Stimulated activated CD4-positive, alpha-beta T cell treated with anti-CD3 and anti-CD28 coated beads, TNF-alpha, amount 100 ng/mL, for 1 hour (primary cell): Measurements from ENCODE around the gene TNRC6B.

ENCODE experiments used
- DNase-seq, 3 donors: peaks; one replicate each; pipeline ENCODE4 v3.0.0-alpha.2; 2020; ENCODE audit warnings: low read depth in 3 of 3, low spot score in 1 of 3

Gene TNRC6B

DNA sequence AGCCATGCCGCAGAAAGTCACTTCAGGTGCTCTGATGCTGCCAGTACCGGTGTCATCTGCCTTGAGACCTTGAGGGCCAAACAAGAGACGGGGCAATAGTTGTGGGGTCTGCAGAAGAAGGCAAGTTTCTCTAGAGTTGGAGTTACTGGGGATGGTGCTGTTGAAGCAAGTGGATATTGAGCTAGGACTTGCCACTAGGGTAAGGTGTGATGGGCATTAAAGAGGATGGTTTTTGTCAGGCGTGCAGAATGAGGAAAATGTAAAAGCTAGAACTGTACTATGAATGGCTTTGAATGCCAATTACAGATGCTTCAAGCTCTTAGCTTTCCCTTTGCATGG, 61.6 kb downstream of the TNRC6B start:
- no peak for DNase-seq

DNA sequence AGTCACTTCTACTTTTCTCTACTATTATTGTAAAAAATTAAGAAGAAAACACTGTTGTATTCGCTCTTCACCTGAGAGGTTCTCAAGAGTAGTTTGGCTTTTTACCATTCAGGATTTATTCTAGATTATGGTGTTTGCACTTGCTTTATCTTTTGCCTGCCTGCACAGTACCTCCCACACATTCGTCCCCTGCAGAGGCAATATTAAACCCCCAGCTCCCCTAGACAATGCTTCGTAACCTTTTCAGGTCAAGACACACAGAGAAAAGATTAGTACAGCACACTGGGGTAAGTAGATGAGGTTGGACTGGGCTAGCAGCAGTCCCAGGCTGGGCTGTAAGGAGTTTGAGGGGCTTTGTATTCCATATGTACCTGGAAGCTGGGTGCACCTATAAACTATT, 62.4 kb downstream of the TNRC6B start:
- no peak for DNase-seq

DNA sequence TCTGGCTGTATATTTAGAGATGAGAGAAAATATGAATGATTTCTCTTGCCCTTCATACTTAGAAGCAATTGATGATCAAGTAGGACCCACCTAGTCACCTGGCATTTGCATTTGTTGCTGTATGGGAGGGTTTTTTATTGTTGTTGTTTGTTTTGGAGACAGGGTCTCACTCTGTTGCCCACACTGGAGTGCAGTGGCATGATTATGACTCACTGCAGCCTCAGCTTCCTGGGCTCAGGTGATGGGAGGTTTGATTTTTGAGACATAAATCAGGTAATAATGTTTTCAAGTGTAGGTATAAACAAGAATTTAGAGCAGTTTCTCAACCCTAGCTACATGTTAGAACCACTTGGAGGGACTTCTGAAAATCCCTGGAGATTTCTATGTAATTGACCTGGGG, 63.0 kb downstream of the TNRC6B start:
- no peak for DNase-seq

DNA sequence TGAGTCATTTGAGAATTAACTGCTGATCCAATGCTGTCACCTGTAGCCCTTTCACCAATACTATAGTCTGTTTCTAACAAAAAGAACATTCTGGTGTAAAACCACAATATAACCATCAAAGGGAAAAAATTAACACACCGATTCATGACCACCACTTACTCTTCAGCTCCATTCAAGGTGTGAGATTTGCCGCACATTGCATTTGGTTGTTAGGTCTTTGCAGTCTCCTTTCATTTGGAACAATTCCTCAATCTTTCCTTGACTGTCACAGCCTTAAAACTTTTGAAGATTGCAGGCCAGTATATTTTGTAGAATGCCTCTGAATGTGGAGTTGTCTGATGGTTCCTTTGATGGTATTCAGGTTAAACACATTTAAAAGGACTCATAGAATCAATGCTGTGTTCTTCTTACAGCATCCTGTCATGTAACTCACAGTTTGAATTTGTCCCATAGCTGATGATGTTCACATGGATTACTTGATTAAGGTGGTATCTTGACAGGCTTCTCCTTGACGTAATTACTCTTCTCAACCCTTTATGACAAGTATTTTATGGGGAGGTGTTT, 63.6 kb downstream of the TNRC6B start:
- DNase-seq = no peak

DNA sequence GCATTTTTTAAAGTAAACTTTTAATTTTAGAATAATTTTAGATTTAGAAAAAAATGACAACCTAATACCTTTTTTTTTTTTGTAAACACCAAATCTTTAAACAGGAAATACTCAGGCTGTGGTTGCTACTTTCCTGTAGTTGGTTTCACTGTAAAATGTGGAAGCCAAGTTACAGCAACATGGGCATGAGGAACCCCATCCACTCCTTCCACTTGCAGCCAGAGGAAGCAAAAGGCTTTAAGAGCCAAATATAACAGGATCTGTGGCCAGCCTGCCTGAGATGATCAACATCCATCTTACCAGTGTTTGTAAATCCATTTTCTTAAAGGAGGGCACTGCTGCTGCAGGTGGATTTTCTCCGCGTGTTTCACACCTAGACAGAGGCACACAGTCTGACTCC, 66.2 kb downstream of the TNRC6B start:
- no peak for DNase-seq

DNA sequence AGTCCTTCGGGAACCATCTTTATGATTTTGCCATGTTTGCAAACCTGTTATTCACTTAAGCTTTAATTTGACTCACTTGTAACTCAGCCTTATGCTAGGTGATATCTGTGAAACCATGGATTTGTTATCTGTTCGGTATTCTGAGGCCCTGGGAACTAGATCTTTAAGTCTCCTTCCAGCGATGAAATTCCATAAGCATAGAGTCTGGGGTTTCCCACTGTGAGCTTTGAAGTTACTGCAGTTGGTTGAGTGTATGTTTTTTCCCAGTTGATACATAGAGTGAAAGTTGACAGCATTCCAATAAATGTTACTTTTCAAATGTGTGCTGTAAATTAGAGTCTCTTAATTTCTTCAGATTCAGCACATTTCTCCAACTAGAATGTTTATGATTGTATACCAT, 66.9 kb downstream of the TNRC6B start:
- DNase-seq = no peak

DNA sequence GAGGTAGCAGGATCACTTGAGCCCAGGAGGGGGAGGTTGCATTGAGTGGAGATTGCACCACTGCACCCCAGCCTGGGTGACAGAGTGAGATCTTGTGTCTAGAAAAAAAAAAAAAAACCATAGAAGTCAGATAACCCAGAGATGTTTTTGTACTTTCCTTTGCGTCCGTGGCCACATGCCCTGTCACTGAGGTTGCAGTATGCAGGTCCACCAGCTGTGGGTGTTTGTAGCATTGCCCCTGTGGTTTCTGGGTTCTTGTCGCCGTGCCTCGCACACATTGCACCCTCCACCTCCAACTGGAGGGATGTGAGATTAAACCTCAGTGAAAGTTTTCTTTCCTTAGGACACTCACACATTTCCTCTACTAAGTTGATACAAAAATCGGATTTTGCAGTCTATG, 70.3 kb downstream of the TNRC6B start:
- no peak for DNase-seq

DNA sequence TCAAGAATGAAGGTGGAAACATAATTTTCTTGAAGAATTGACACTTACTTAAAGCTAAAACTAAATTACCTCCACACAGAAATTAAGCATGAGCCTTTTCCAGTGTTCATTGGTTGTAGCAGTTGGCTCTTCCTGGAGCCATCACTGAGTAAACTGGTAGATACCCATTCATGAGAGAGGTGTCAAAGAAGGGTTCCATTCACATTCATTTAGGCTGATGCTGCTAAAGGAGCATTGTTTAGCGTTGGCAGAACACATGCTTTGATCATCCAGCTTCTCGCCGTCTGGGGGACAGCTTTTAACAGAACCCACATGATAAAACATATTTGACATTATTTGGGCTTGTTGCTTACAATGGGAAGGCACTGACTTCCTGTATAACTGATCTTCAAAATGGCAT, 71.6 kb downstream of the TNRC6B start:
- DNase-seq = no peak

DNA sequence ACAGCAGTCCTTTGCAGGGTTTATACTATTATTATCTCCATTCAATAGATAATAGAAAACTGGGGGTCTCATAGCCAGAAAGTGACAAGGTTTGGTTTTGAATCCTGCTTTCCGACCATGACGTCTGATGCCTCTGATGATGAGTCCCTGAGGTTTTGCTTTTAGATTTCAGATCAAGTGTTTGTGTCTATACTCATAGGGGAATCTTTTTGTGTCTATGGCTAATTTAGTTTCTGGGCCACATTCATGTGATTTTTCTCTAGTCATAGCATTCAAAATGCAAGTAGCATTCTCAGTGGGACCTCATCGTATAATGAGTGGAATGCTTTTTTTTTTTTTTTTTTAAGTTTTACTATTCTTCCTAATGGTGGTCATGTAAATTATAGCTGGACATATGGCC, 72.9 kb downstream of the TNRC6B start:
- no peak for DNase-seq

DNA sequence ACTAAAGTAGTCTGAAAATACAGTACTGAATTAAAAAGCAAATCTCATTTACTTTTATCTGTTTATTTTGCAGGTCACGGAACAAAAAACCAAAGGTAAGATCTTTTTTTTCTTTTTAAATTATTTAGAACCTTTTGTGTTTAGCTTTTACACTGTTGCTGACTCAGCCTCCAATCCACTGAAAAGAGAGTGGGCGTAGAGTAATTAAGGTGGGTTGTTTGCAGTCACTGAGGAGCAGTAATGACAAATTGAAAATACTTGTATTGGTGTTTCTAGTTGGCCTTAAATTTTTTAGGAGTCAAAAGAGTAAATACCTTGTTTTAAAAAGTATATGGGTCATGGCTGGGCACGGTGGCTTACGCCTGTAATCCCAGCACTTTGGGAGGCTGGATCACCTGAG, 73.4 kb downstream of the TNRC6B start:
- no peak for DNase-seq

DNA sequence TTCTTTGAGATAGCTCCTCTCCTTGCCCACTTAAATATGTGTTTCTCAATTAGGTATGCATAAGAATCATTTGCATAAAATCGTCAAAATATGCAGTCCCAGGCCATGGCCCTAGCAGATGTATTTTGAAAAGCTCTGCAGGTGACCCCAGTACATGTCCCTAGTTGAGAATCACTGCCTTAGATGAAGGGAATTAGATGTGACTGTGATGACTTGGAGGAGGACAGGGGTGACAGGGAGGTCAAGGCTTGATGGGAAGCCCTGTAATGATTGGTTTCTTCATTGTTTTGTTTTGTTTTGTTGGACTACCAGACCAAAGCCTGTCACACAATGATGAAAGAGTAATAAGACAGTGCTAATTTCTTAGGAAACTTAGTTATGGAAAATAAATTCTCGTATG, 74.4 kb downstream of the TNRC6B start:
- no peak for DNase-seq

DNA sequence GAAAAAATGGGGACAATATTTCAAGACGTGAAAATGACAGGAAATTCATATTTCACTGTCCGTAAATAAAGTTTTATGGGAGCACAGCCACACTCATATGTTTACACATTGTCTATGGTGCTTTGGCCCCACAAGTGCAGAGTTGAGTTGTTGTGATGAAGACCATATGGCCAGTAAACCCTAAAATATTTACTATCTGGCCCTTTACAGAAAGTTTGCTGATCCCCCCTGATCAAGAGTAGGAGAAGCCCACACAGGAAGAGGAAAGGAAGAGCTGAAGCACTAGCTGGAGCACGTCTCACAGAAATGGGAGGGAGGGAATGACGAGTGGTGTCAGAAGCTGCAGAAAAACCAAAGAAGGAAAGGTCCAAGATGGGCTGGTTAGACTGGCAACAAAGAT, 78.8 kb downstream of the TNRC6B start:
- DNase-seq = no peak

DNA sequence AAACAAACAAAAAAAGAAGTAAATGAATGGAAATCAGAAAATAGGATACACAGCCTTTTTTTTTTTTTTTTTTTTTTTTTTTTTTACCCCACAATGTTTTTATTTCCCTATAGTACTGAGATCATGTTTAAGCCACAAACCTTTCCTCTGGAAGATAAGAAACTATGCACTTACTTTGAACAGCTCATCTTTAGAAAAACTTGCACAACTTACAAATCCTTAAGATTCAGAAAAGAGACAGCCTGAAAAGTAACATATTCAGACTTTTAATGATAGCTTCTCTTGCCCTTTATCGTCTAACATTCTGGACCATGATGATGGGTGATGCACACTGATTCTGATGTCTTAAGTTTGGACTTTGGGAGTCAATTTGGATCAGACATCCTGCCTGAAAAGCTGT, 80.3 kb downstream of the TNRC6B start:
- DNase-seq = no peak

DNA sequence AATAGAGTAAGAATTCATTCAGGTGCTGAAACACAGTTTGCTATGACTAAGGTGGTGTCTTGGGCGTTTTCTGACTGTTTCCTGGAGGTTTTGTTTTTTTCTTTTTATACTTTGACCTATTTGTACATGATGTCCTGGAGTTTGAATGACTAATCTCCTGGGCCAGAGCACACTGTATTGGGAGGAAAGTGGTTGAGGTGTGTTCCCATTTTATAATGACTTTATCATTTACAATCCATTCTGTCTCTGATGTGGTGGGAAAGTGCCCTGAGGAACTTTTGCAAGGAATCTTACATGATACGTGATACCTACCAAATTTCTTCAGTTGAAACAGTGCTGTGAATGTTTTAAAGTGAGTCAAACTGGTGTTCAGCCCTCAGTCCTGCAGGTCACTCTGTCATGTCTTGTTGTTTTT, 80.8 kb downstream of the TNRC6B start:
- no peak for DNase-seq

DNA sequence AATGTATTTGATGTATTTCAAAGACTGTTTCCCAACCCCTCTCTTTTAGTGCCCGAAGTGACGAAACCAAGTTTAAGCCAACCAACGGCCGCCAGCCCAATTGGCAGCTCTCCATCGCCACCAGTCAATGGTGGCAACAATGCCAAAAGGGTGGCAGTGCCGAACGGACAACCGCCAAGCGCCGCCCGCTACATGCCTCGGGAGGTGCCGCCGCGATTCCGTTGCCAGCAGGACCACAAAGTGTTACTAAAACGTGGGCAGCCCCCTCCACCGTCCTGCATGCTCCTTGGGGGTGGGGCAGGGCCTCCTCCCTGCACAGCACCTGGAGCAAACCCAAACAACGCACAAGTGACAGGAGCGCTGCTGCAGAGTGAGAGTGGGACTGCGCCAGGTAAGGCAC, 84.1 kb downstream of the TNRC6B start:
- no peak for DNase-seq

DNA sequence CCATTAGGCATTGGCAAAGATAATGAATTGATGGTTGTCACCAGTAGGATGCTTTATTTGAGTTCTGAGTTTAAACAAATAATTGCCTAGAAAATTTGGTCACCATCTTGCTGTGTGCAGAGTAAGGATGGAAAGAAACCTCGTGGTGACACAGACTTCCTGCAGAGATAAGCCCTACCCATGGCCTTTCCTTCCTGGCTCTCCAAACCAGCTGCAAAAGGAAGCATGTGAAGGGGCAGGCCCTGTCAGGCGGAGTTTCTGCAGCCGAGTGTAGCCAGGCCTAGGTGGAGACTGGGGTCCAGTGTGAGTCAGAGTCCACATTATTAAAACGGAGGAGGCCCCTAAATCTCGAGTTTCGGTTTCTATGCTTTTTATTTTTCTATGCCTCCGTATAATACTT, 85.5 kb downstream of the TNRC6B start:
- DNase-seq = no peak

DNA sequence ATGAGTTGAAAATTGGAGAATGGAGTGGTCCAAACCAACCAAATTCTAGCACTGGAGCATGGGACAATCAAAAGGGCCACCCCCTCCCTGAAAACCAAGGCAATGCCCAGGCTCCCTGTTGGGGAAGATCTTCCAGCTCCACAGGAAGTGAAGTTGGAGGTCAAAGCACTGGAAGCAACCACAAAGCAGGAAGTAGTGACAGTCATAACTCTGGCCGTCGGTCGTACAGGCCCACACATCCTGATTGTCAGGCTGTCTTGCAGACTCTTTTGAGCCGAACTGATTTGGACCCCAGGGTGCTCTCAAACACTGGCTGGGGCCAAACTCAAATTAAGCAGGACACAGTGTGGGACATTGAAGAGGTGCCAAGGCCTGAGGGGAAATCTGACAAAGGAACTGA, 88.1 kb downstream of the TNRC6B start:
- no peak for DNase-seq

DNA sequence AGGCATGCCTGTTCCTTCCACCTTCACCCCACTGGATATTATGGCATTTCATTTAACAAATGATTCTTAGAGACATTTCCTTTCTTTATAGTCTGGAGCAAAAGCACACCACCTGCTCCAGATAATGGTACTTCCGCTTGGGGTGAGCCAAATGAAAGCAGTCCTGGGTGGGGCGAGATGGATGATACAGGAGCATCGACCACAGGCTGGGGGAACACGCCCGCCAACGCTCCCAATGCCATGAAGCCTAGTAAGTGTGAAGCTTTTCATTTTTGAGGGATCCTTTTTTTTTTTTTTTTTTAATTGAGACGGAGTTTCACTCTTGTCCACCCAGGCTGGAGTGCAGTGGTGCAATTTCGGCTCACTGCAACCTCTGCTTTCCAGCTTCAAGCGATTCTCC, 92.3 kb downstream of the TNRC6B start:
- no peak for DNase-seq

DNA sequence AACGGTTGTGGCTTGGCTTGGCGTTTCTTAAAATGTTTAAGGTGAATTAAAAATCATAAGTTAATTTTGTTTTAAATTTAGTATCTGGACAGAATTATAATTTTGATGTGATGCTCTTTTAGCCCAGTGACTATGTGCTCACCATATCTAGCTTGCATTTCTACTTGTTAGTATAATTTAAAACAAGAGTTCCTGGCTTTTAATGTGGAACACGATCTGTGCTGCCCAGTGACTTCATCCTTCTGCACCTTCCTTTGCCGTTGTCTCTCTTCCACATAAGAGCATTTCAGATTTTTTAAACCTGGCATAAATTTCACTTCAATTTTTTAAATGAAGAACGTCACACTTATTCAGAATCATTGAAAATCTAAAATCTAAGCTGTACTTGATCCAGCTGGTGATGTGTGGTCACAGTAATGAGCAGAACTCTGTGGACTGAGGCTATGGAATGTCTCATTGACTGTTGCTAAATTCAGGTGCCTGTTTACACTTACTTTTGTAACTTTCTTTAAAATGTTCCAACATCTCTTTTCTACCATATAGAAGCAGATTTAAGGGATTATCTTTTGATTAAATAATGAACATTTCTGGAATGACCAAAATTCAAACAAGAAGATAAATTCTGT, 93.1 kb downstream of the TNRC6B start:
- DNase-seq = no peak

DNA sequence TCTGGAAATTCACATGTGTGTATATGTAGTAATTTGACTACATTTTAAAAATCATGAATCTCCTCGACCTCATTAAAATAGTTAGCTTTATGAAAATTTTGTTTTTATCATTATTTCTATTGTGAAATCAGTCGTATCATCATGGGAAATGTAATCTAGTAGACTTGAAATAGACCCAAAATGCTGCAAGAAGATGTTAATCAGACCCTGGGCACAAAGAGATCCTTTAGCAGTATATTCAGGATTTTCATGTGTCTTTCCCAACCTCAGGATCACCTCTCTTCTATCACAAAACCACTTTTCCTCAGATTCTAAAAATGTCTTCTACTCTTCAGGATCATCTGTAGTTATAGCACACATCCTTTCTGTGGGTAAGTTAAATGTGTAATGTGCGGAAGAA, 93.7 kb downstream of the TNRC6B start:
- DNase-seq = no peak

DNA sequence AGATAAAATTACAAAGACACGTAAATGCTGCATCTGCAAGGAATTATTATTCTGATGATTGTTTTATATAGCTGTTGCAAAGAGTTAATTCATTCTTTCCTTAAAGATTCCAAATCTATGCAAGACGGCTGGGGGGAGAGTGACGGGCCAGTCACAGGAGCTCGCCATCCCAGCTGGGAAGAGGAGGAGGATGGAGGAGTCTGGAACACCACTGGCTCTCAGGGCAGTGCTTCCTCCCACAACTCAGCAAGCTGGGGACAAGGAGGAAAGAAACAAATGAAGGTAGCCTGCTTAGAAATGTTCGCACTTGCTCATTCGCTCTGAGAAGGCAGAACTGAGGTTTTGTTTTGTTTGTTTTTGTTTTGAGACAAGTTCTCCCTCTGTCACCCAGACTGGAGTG, 95.6 kb downstream of the TNRC6B start:
- no peak for DNase-seq

DNA sequence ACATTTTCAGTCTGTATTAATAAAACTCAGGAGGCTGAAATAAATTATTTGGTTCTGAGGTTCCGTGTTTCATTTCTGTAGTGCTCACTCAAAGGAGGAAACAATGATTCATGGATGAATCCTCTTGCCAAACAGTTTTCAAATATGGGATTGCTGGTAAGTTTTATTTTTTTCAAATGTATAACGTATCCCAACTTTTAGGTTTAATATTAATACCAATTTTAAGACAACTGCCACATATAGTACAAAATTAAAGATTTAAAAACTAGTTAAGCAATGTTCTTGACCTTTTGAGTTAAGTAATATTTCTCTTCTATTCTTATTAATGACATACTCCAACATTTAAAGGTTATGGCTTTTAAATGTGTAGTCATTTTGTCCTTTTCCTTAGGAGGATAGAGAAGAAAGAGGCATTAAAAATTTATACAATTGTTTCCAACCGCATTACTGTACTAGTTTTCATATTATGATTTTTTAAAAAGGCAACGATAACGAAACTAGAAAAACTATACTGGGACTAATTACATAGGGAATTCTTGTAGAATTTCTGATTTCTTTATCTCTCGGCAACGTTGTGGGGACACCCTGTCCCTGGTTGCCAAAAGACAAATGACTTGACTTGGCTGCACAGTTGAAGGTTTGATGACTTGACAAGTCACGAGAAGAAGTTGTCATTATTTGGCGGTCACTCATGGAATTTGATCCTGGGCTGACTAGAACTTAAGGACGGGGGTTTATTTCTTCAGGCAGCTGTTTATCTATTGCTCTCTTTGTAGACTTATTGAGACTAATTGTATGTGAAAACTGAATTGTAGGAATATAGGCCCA, 99.5 kb downstream of the TNRC6B start:
- DNase-seq = no peak

DNA sequence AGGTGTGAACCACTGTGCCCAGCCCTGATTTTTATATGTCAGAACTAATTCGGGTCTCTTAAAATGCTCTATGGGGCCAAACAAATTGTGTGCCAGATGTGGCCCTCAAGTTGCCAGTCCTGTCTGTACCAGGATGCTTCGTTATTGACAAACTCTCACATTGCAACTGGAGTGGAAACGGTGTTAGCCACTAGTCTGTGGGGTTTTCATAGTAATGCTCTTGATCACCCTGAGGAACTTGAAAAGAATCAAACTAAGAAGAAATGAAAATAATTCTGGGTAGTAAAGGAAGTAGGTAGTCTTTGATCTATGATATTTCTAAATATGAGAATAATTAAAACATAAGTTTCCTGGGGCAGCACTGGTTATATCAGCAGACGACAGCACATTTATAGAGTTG, 101.3 kb downstream of the TNRC6B start:
- DNase-seq = no peak
